ENCODE results near the gene EFNA3.

- TF ChIP-seq POLR2A (IDR thresholded peaks at IDR 0.05) (no peak), CTCF (IDR thresholded peaks at IDR 0.05) (no peak)
Observed at GRCh38 chr1:155048449-155049334, 29.9 kb upstream of the EFNA3 start.
